K562 (cell line): ENCODE results near the gene NABP1. TPM values are rescaled to one million over a fixed set of nuclear protein-coding genes. Genes with fewer than 3 reads are reported as not detected.

Experiments used
- GMEB1 ChIP-seq: fragments of 250-450 bp; sonication (Bioruptor Pico); IDR thresholded peaks from 2 replicates; pipeline ENCODE4 v1.4.0; 2020; ENCODE audit warnings: mild to moderate bottlenecking
- JUND ChIP-seq, 2 experiments: IDR thresholded peaks; 2 replicates in 1 of 2; 3 replicates in 1 of 2; pipeline ENCODE4 v1.6.1; 2011; ENCODE audit warnings: borderline replicate concordance in 2 of 2, low read depth in 2 of 2, low read length in 2 of 2, improper control_type of control experiment in 1 of 2, missing biosample characterization in 1 of 2, missing genetic modification characterization in 1 of 2, missing genetic modification reagents in 1 of 2
- MAFF ChIP-seq: IDR thresholded peaks from 2 replicates; pipeline ENCODE4 v1.6.1; 2012; ENCODE audit warnings: low read length, improper control_type of control experiment
- MAFG ChIP-seq: fragments of 450-650 bp; conservative IDR thresholded peaks from 2 replicates; pipeline ENCODE4 v1.6.1; 2016; ENCODE audit warnings: missing genetic modification characterization, missing compliant biosample characterization
- MXD1 ChIP-seq: fragments of 250-450 bp; sonication (Bioruptor Pico); IDR thresholded peaks from 2 replicates; pipeline ENCODE4 v1.8.0; 2021; ENCODE audit warnings: borderline replicate concordance, mild to moderate bottlenecking, moderate library complexity; ENCODE audit not compliant: poor library complexity, severe bottlenecking
- NR3C1 ChIP-seq: sonication (generic); formaldehyde crosslinking; IDR thresholded peaks from 2 replicates; pipeline ENCODE4 v1.8.1; 2022; ENCODE audit warnings: missing genetic modification reagents
- PHF21A ChIP-seq: fragments of 450-650 bp; IDR thresholded peaks from 2 replicates; pipeline ENCODE4 v1.6.1; 2017; ENCODE audit warnings: low read depth, borderline replicate concordance
- PYGO2 ChIP-seq: fragments of 450-650 bp; IDR thresholded peaks from 2 replicates; pipeline ENCODE4 v1.6.1; 2016; ENCODE audit warnings: mild to moderate bottlenecking, missing genetic modification characterization, moderate library complexity, missing compliant biosample characterization
- RBFOX2 ChIP-seq: fragments of 200-400 bp; formaldehyde crosslinking; IDR thresholded peaks from 2 replicates; pipeline ENCODE4 v1.6.1; 2017; ENCODE audit warnings: low read depth, mild to moderate bottlenecking, low read length, moderate library complexity
- ZBTB33 ChIP-seq: sonication (generic); formaldehyde crosslinking; IDR thresholded peaks from 2 replicates; pipeline ENCODE4 v1.8.1; 2023; ENCODE audit warnings: mild to moderate bottlenecking, missing genetic modification reagents
- ZNF133 ChIP-seq: fragments of 250-450 bp; sonication (Bioruptor Pico); IDR thresholded peaks from 2 replicates; pipeline ENCODE4 v1.4.0; 2020; ENCODE audit warnings: mild to moderate bottlenecking
- ZNF277 ChIP-seq: fragments of 250-450 bp; sonication (Bioruptor Pico); IDR thresholded peaks from 2 replicates; pipeline ENCODE4 v1.8.0; 2022; ENCODE audit warnings: inconsistent platforms, mild to moderate bottlenecking, moderate library complexity, borderline replicate concordance
- ZNF354B ChIP-seq: fragments of 250-450 bp; sonication (Bioruptor Pico); IDR thresholded peaks from 2 replicates; pipeline ENCODE4 v1.4.0; 2020
- ZNF639 ChIP-seq, 2 experiments: fragments of 200-800 bp in 1 of 2; sonication (Bioruptor generic) in 1 of 2; sonication (generic) in 1 of 2; formaldehyde crosslinking in 1 of 2; IDR thresholded peaks in 1 of 2; conservative IDR thresholded peaks in 1 of 2; 2 replicates each; pipeline versions ENCODE4 v1.5.0 to v1.6.1; 2016 to 2020; ENCODE audit warnings: missing compliant biosample characterization in 1 of 2, missing genetic modification characterization in 1 of 2, missing genetic modification reagents in 1 of 2
- ZNF740 ChIP-seq, 3 experiments: fragments of 200-800 bp in 1 of 3; sonication (Bioruptor generic) in 1 of 3; sonication (generic) in 1 of 3; formaldehyde crosslinking in 1 of 3; IDR thresholded peaks; 2 replicates each; pipeline versions ENCODE4 v1.6.1 to v1.8.0; 2016 to 2022; ENCODE audit warnings: mild to moderate bottlenecking in 2 of 3, missing compliant biosample characterization in 2 of 3, missing genetic modification characterization in 2 of 3, missing genetic modification reagents in 1 of 3
- polyA plus RNA-seq, 8 experiments: library from polyadenylated mRNA; depleted of rRNA in 4 of 8; stranded (reverse) in 5 of 8; unstranded in 3 of 8; fragments of >200 nt; fragmentation: Nextera tagmentation in 2 of 8; fragmentation: Illumina TruSeq in 1 of 8; extraction: Ambion mirVana in 2 of 8; extraction: Trizol in 1 of 8; gene quantifications; 2 replicates each; pipeline versions ENCODE4 v1.2.1 to v1.2.3, GENCODE V29; 2011 to 2014; ENCODE audit warnings: inconsistent platforms in 1 of 8, missing spikeins in 1 of 8
- total RNA-seq, 7 experiments: library from RNA; depleted of rRNA in 6 of 7; stranded (reverse); fragments of >200 nt in 6 of 7; fragmentation: Illumina TruSeq in 2 of 7; extraction: Trizol in 2 of 7; gene quantifications; 2 replicates each; pipeline versions ENCODE4 v1.2.1 to v1.2.3, GENCODE V29; 2011 to 2021; ENCODE audit warnings: low replicate concordance in 1 of 7

The NABP1 gene
- total and polyA plus RNA-seq, 9 of the 15 experiments (the other 6 are each of a cell fraction or from before 2014, with no cell fraction given): 12.8 to 44.0 (median 20.2) TPM

GRCh38 chr2:191728750-191729624 lies 51.1 kb downstream of the NABP1 start (continued):
- TF ChIP-seq GMEB1 (CRISPR knock-in tag) (no peak), MXD1 (CRISPR knock-in tag) (no peak), PYGO2 (tag) (no peak), RBFOX2 (no peak), MAFF (peak; percentile 65), ZNF740 (CRISPR knock-in tag; IDR thresholded peaks at IDR 0.05) (no peak), ZNF740 (tag; IDR thresholded peaks at IDR 0.05) (no peak), ZNF354B (no peak), ZNF639 (CRISPR knock-in tag; conservative IDR thresholded peaks at IDR 0.05 in 1 of 2, IDR thresholded peaks at IDR 0.05 in 1 of 2) (no peak), JUND (IDR thresholded peaks at IDR 0.05; ENCODE audit: borderline replicate concordance, low read depth, low read length) (peak; percentile 60), JUND (tag; IDR thresholded peaks at IDR 0.05; ENCODE audit: borderline replicate concordance, low read depth, low read length) (no peak; the same call in 2 of the 3 replicates), ZNF277 (CRISPR knock-in tag) (no peak), NR3C1 (CRISPR knock-in tag) (no peak), ZNF133 (CRISPR knock-in tag) (no peak), PHF21A (no peak), ZBTB33 (CRISPR knock-in tag) (peak; percentile 60), MAFG (tag) (peak; percentile 83)
